ENCODE measurements around the gene COL18A1. TPM values are rescaled to one million over a fixed set of nuclear protein-coding genes. Genes with fewer than 3 reads are reported as not detected.
"Not testable (repeated sequence)": the region's sequence is repeated elsewhere in the genome, so short reads cannot be mapped to it uniquely, and the experiment has no call there.

COL18A1 gene
- total and polyA plus RNA-seq, 9 of the 15 experiments (the other 6 are each of a cell fraction or from before 2014, with no cell fraction given): 0.14 to 16.4 (median 2.0) TPM

- ATAC-seq; H3K79me2 ChIP-seq (ENCODE audit: control insufficient read depth, insufficient read depth, low read length); H3K36me3 ChIP-seq (ENCODE audit: control insufficient read depth, insufficient read depth, low read length); H2AFZ ChIP-seq (ENCODE audit: low read depth, low read length); BruUV-seq (replicated peaks); H3K27ac ChIP-seq (ENCODE audit: extremely low read depth, low read depth, low read length); H3K4me2 ChIP-seq (ENCODE audit: insufficient read depth, low read length); in situ Hi-C loops (cut with MboI); H3K9me1 ChIP-seq (ENCODE audit: control insufficient read depth, insufficient read depth, low read length); H3K27me3 ChIP-seq (ENCODE audit: control insufficient read depth in 2 of 2, insufficient read depth in 2 of 2, low read length in 2 of 2); H3K9me3 ChIP-seq (replicated peaks; ENCODE audit: control insufficient read depth, insufficient read depth, low read depth, low read length); H3K4me3 ChIP-seq; H3K9ac ChIP-seq (ENCODE audit: insufficient read depth in 1 of 2, low read depth in 2 of 2, low read length in 2 of 2); POLR2A ChIA-PET; DNase-seq (ENCODE audit: extremely low read depth in 1 of 4, low spot score in 3 of 4): not testable (repeated sequence)
- CTCF ChIA-PET (ENCODE audit: low intra/inter-chr PET ratio): interaction anchor here (3.3 to 3.6 kb wide), 2 partner anchors 146 to 297 kb away, joined by 43 to 100 read pairs; no protein-coding TSS in a partner anchor
- H3K4me1 ChIP-seq (replicated peaks in 1 of 2; ENCODE audit: control insufficient read depth in 2 of 2, insufficient read depth in 2 of 2, low read length in 2 of 2): peaks cover 12 to 49% of the 10 kb centered on the region in 2 experiments; a peak in 4 of 5 replicates
- TF ChIP-seq ZBTB43 (CRISPR knock-in tag; IDR thresholded peaks at IDR 0.05): peak; percentile 96; the same call in 1 of the 2 replicates
- intact Hi-C loops (cut with micrococcal nuclease): loop anchor here (2.0 kb wide), 2 partner anchors 51 to 285 kb away; no protein-coding TSS in a partner anchor
- H4K20me1 ChIP-seq (replicated peaks; ENCODE audit: control insufficient read depth, insufficient read depth, low read length): peaks cover 14% of the 10 kb centered on the region
- peak; percentile 37 for FAIRE-seq
Observed at GRCh38 chr21:45437844-45438243, 32.9 kb downstream of the COL18A1 start.

- Histone ChIP-seq H3K79me2 (ENCODE audit: control insufficient read depth, insufficient read depth, low read length) (no peaks in the 10 kb centered on the region; the same call in 2 of the 3 replicates), H4K20me1 (replicated peaks; ENCODE audit: control insufficient read depth, insufficient read depth, low read length) (peaks cover 14% of the 10 kb centered on the region), H3K36me3 (ENCODE audit: control insufficient read depth, insufficient read depth, low read length) (no peaks in the 10 kb centered on the region), H3K4me3 (no peak overlapping the region), H3K4me1 (replicated peaks in 1 of 2; ENCODE audit: control insufficient read depth in 2 of 2, insufficient read depth in 2 of 2, low read length in 2 of 2) (peaks cover 10 to 55% of the 10 kb centered on the region in 2 experiments; a peak in 4 of 5 replicates), H3K4me2 (ENCODE audit: insufficient read depth, low read length) (peak overlapping the region; percentile 79), H2AFZ (ENCODE audit: low read depth, low read length) (peak overlapping the region; percentile 61), H3K9me1 (ENCODE audit: control insufficient read depth, insufficient read depth, low read length) (no peaks in the 10 kb centered on the region), H3K27ac (ENCODE audit: extremely low read depth, low read depth, low read length) (peak overlapping the region; percentile 55; the same call in 1 of the 3 replicates), H3K9ac (ENCODE audit: insufficient read depth in 1 of 2, low read depth in 2 of 2, low read length in 2 of 2) (peak overlapping the region; percentile 53 to 87; a peak in 3 of 4 replicates), H3K27me3 (ENCODE audit: control insufficient read depth in 2 of 2, insufficient read depth in 2 of 2, low read length in 2 of 2) (no peaks in the 10 kb centered on the region; a peak in 2 of 5 replicates), H3K9me3 (replicated peaks; ENCODE audit: control insufficient read depth, insufficient read depth, low read depth, low read length) (peaks cover 2% of the 10 kb centered on the region; the same call in 1 of the 2 replicates)
- no peak for DNase-seq (ENCODE audit: extremely low read depth in 1 of 4, low spot score in 3 of 4)
- in situ Hi-C loops (cut with MboI) (no loop called here), intact Hi-C loops (cut with micrococcal nuclease) (loop anchor here (1.0 to 2.0 kb wide), 4 partner anchors 52 to 286 kb away; no protein-coding TSS in a partner anchor)
- POLR2A ChIA-PET: no interaction called here
- no TSS peak for BruUV-seq (replicated peaks)
- no peak for FAIRE-seq
- 52% methylated on average over 26 of the region's 26 CpGs for WGBS (ENCODE audit: insufficient coverage, low coverage, missing lambda C conversion rate)
- CTCF ChIA-PET (ENCODE audit: low intra/inter-chr PET ratio): interaction anchor here (0.6 to 3.6 kb wide), 9 partner anchors 39 to 463 kb away, joined by 3 to 100 read pairs (median 4); no protein-coding TSS in a partner anchor
- no peak for ATAC-seq
- TF ChIP-seq NCOA4 (IDR thresholded peaks at IDR 0.05; ENCODE audit: partially characterized antibody): no peak
- TF ChIP-seq USF1 (CRISPR knock-in tag; IDR thresholded peaks at IDR 0.05): peak; percentile 14; the same call in 1 of the 2 replicates
- 0 out of 2 replicates have a peak, but pooled peaks have one; percentile 6 for TF ChIP-seq KAT7 (CRISPR knock-in tag; IDR thresholded peaks at IDR 0.05; ENCODE audit: borderline replicate concordance)
- no peak for TF ChIP-seq ZNF280A (IDR thresholded peaks at IDR 0.05; ENCODE audit: low read depth, partially characterized antibody)
Observed at GRCh38 chr21:45438391-45439145, 33.6 kb downstream of the COL18A1 start.
